ENCODE results near the gene YTHDC2.

The YTHDC2 gene

GRCh38 chr5:113572716-113573115 is 59.2 kb downstream of the YTHDC2 start:
- Histone ChIP-seq H3K4me1 (ENCODE audit: low read length) (no peaks in the 10 kb centered on the region), H3K36me3 (replicated peaks; ENCODE audit: insufficient read depth, low read length) (no peaks in the 10 kb centered on the region; the same call in 1 of the 2 replicates), H3K27me3 (replicated peaks; ENCODE audit: insufficient read depth, low read length) (no peaks in the 10 kb centered on the region), H3K9ac (ENCODE audit: low read length) (no peak overlapping the region), H3F3A (ENCODE audit: insufficient read depth, low read length) (no peaks in the 10 kb centered on the region), H3K27ac (ENCODE audit: low read length) (no peak overlapping the region), H3K4me2 (ENCODE audit: low read depth, low read length) (no peak overlapping the region), H2AFZ (ENCODE audit: low read length) (no peak overlapping the region), H4K20me1 (ENCODE audit: insufficient read depth, low read length) (no peaks in the 10 kb centered on the region), H3K9me3 (replicated peaks; ENCODE audit: insufficient read depth, low read length) (no peaks in the 10 kb centered on the region; the same call in 1 of the 2 replicates), H3K9me2 (replicated peaks; ENCODE audit: insufficient read depth, low read length) (no peaks in the 10 kb centered on the region), H3K4me3 (ENCODE audit: low read length) (no peak overlapping the region), H3K79me2 (ENCODE audit: low read length) (no peaks in the 10 kb centered on the region)
- TF ChIP-seq EZH2 (optimal IDR thresholded peaks at IDR 0.05; ENCODE audit: low read depth, low read length) (no peak), EZH2phosphoT487 (IDR thresholded peaks at IDR 0.05; ENCODE audit: low read length) (no peak)
- TF ChIP-seq, protein P1, sequence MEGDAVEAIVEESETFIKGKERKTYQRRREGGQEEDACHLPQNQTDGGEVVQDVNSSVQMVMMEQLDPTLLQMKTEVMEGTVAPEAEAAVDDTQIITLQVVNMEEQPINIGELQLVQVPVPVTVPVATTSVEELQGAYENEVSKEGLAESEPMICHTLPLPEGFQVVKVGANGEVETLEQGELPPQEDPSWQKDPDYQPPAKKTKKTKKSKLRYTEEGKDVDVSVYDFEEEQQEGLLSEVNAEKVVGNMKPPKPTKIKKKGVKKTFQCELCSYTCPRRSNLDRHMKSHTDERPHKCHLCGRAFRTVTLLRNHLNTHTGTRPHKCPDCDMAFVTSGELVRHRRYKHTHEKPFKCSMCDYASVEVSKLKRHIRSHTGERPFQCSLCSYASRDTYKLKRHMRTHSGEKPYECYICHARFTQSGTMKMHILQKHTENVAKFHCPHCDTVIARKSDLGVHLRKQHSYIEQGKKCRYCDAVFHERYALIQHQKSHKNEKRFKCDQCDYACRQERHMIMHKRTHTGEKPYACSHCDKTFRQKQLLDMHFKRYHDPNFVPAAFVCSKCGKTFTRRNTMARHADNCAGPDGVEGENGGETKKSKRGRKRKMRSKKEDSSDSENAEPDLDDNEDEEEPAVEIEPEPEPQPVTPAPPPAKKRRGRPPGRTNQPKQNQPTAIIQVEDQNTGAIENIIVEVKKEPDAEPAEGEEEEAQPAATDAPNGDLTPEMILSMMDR (IDR thresholded peaks at IDR 0.05; ENCODE audit: low read length), result no peak
- no peak for DNase-seq

DNA sequence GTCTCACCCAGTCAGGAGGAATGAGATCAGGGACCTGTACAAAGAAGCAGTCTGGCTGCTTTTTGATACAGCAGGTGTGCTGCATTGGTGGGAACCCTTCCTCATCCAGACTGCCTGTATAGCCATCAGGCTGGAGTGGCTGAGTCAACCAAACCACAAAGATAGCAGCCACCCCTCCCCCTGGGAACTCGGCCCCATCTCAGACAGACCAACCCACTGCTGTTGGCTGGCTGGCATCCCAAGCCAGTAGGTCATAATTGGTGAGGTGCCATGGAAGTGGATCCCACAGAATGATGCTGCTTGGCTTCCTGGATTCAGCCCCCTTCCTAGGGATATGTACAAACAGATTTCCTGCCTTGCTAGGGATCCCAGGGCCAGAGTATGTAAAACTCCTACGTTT is 60.9 kb downstream of the YTHDC2 start:
- Histone ChIP-seq H3K9me2 (replicated peaks; ENCODE audit: insufficient read depth, low read length) (no peaks in the 10 kb centered on the region), H3K4me3 (ENCODE audit: low read length) (no peak overlapping the region), H3K36me3 (replicated peaks; ENCODE audit: insufficient read depth, low read length) (no peaks in the 10 kb centered on the region; the same call in 1 of the 2 replicates), H3K9ac (ENCODE audit: low read length) (no peak overlapping the region), H3K79me2 (ENCODE audit: low read length) (no peaks in the 10 kb centered on the region), H3K27ac (ENCODE audit: low read length) (no peak overlapping the region), H2AFZ (ENCODE audit: low read length) (no peak overlapping the region), H3K4me2 (ENCODE audit: low read depth, low read length) (no peak overlapping the region), H3F3A (ENCODE audit: insufficient read depth, low read length) (no peaks in the 10 kb centered on the region), H3K9me3 (replicated peaks; ENCODE audit: insufficient read depth, low read length) (no peaks in the 10 kb centered on the region), H3K27me3 (replicated peaks; ENCODE audit: insufficient read depth, low read length) (no peaks in the 10 kb centered on the region), H3K4me1 (ENCODE audit: low read length) (no peaks in the 10 kb centered on the region), H4K20me1 (ENCODE audit: insufficient read depth, low read length) (no peaks in the 10 kb centered on the region)
- TF ChIP-seq EZH2 (optimal IDR thresholded peaks at IDR 0.05; ENCODE audit: low read depth, low read length) (no peak), EZH2phosphoT487 (IDR thresholded peaks at IDR 0.05; ENCODE audit: low read length) (no peak)
- TF ChIP-seq, protein P1 (IDR thresholded peaks at IDR 0.05; ENCODE audit: low read length), result no peak
- DNase-seq, result no peak

DNA sequence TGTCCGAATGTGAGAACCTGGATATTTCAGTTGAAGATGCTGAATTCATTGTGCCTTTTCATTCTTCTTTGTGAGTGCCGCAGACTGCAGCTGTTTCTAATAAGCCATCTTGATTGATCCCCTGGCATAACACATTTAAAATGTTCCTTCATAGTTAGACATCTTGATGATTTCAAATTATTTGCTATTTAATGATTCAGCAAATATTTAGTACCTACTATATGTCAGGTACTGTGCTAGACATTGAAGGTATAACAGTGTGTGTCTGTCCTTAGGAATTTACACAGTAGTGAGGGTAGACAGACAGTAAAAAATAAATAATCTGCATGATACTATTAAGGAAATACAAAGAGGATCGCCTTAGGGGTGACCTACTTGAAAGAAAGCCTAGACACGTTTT is 61.6 kb downstream of the YTHDC2 start:
- no peaks in the 10 kb centered on the region for H3K27me3 ChIP-seq (replicated peaks; ENCODE audit: insufficient read depth, low read length)
- H3K4me2 ChIP-seq (ENCODE audit: low read depth, low read length), result no peak overlapping the region
- no peak for DNase-seq
- H3K4me3 ChIP-seq (ENCODE audit: low read length), result no peak overlapping the region
- no peaks in the 10 kb centered on the region for H3F3A ChIP-seq (ENCODE audit: insufficient read depth, low read length)
- H3K79me2 ChIP-seq (ENCODE audit: low read length), result no peaks in the 10 kb centered on the region
- no peak for TF ChIP-seq EZH2phosphoT487 (IDR thresholded peaks at IDR 0.05; ENCODE audit: low read length)
- TF ChIP-seq, protein P1 (IDR thresholded peaks at IDR 0.05; ENCODE audit: low read length), result no peak
- TF ChIP-seq EZH2 (optimal IDR thresholded peaks at IDR 0.05; ENCODE audit: low read depth, low read length), result no peak
- H3K9me3 ChIP-seq (replicated peaks; ENCODE audit: insufficient read depth, low read length), result no peaks in the 10 kb centered on the region
- H3K9me2 ChIP-seq (replicated peaks; ENCODE audit: insufficient read depth, low read length), result no peaks in the 10 kb centered on the region
- H4K20me1 ChIP-seq (ENCODE audit: insufficient read depth, low read length), result no peaks in the 10 kb centered on the region
- no peak overlapping the region for H2AFZ ChIP-seq (ENCODE audit: low read length)
- H3K27ac ChIP-seq (ENCODE audit: low read length), result no peak overlapping the region
- no peaks in the 10 kb centered on the region for H3K4me1 ChIP-seq (ENCODE audit: low read length)
- no peaks in the 10 kb centered on the region; the same call in 1 of the 2 replicates for H3K36me3 ChIP-seq (replicated peaks; ENCODE audit: insufficient read depth, low read length)
- H3K9ac ChIP-seq (ENCODE audit: low read length), result no peak overlapping the region
